Epithelial cell of proximal tubule (primary cell): ENCODE measurements around the gene ASPG. TPM values are rescaled to one million over a fixed set of nuclear protein-coding genes. Genes with fewer than 3 reads are reported as not detected.

ENCODE experiments used
- DNase-seq: peaks from one replicate; pipeline ENCODE4 v3.0.0-alpha.2; 2011; ENCODE audit warnings: low read depth
- H3K4me3 ChIP-seq: 2 replicates; pipeline ENCODE4 v1.5.1; 2011; ENCODE audit warnings: low read depth, mild to moderate bottlenecking, low read length
- CTCF ChIP-seq: conservative IDR thresholded peaks from 2 replicates; pipeline ENCODE4 v1.5.1; 2012; ENCODE audit warnings: low read depth, mild to moderate bottlenecking, low read length
- total RNA-seq: library from RNA; depleted of rRNA; stranded (reverse); fragments of >200 nt; gene quantifications from 2 replicates; pipeline ENCODE4 v1.2.3, GENCODE V29; 2015

The ASPG gene
- total RNA-seq, 1 donor from 2014 or later, result not detected

DNA sequence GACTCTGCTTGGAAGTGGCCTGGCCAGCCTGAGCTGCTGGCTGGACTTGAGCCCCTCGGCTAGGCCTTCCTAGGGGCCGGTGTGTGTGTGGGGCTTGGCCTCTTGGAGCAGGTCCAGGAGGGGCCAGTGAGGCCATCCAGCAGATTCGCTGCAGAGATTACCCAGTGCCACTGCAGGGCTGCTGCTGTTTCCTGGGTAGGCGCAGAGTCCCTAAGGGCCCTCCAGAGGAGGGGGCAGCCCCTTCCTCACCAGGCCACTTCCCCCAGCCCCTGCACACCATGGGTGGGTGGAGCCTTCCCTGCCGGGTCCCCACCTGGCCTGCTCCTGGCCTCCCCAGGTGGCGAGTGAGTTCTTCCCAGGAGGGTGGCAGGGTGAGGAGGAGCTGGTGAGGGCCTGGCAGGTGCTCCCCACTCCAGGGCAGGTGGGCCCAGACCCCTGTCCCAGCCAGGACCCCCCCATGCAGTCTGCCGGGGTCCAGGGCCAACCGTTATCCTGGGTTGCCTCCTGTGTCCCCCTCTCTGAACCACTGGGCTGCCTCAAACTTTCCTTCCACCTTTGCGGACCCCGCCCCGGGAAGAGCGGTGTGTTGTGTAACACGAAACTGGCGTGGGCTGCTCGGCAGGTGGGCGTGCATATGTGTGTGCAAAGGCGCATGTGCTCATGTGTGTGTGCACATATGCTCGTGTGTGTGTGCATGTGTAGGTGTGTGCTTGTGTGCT lies 25.1 kb downstream of the ASPG start:
- no peak for TF ChIP-seq CTCF
- no peak for DNase-seq
- no peak overlapping the region for H3K4me3 ChIP-seq

DNA sequence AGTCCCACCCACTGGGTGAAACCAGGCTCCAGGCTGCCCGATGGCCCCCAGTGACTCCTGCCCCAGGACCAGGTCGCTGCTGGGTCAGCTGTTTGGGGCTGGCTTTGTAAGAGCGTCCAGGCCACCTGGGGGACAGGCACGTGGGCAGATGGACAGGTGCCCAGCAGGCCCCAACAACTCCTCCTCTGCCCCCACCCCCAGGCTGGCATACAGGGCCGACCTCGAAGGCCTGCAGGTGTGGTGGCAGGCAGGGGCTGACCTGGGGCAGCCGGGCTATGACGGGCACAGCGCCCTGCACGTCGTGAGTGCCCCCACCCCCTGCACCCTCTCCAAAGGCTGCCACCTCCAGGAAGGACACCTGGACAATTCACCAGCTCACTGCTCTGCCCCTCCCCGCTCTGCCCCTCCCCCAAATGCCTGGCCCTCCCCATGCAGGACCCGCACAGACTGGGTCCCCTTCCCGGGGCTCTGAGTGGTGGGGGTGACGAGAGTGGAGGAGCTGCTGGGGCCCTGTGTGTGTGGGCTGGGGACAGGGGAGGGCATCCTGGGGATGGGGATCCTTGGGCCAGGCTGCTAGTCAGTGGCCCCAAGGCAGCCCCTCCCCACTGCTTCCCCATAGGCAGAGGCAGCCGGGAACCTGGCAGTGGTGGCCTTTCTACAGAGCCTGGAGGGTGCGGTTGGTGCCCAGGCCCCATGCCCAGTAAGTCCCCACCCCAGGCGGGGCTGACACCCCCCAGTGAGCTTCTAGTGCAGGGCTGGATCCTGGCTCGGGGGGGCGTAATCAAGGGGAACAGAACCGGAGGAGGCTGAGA lies 26.0 kb downstream of the ASPG start:
- no peak for TF ChIP-seq CTCF
- no peak overlapping the region for H3K4me3 ChIP-seq
- DNase-seq, result no peak

DNA sequence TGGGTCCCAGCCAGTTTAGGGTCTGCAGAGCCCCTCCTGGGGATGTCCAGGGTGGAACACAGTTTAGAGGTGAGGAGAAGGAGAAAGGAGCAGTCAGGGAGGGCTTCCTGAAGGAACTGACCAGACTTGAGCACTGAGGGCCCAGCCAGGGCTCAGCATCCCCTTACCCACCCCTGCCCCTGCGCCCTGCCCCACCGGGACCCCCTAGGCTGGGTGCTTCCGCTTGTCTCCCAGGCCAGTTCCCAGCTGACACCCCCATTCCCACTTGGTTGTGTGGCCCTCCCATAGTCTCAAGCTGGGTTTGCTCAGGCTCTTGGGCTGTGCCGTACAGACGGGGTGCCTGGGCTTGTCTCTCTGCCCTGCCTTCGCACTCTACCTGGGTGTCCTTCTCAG lies 26.6 kb downstream of the ASPG start:
- no peak for TF ChIP-seq CTCF
- DNase-seq, result no peak
- H3K4me3 ChIP-seq, result no peak overlapping the region

DNA sequence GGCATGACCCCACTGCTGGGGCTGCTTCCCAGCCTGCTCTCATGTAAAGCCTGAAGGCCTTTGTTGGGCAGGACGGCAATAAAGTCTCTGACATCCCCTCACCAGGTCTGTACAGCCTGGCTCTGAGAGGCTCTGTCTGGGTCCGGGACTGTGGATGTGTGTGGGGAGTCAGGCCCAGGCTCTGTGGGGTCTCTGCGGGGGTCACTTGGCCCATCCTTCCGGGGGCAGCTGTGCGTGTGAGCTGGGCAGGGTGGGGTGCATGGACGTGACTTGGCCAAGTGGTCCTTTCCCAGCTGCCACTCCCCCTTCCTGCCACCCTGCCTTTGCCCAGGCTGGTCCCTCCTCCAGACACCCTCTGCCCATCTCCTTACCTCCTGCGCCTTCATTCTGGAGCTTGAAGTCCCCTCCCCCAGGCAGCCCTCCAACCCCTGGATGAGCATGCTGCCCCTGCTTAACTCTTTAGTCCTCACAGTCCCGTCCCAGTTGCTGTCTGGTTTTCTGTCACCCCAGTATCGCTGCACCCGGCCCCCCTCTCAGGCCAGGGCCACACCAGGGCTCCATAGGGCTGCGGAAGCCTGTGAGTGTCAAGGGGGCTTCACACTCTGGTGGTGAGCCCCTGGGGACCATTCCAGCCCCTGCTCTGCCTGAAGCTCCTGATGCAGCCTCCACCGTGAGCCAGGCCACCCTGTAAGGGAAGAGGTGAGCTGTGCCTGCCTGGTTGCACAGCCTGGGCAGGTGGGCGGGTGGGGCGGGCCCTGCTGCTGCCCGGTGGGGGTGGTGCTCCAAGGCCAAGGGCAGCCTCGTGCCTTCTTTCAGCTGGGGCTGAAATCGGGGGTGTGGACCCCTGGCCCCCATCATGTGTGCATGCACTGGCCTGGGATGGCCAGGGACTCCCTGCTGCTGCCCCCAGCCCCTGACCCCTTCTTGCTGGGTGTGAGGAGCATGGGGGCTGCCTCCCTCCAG lies 27.4 kb downstream of the ASPG start:
- TF ChIP-seq CTCF, result no peak
- H3K4me3 ChIP-seq, result no peak overlapping the region
- DNase-seq, result no peak

DNA sequence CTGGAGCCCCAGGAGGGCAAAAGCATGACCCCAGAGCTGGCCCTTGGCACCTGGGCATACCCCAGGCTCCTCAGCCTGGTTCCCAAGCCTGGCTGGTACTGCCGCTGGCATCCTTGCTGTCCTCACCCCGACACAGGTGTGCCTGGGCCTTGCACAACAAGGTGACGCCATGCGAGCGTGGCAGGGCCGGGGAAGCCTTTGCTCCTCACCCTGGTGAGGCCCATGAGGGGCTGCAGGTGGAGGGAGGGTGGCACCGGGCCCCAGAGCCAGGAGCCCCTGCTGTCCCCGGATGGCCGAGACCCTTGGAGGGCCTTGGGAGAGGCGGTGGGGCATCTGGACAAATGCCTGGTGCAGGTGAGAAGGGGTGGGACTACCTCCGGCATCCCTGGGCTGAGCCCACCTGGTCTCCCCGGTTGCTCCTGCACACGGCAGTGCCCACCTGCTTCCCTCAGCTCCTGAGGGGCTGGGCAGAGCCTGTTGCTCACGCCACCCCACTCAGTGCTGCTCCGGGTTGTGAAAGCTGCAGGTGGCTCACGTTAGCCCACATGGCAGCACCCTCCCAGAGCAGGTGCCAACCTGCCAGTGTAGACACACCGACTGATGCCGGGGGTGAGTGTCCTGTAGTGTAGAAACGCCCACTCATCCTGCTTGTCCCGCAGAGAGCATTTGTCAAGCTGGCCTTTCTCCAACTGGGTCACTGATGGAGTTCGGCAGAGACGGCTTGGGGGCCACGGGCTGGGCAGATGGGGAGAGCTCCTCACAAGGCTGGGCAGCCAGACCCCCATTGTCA lies 28.3 kb downstream of the ASPG start:
- DNase-seq, result no peak
- no peak overlapping the region for H3K4me3 ChIP-seq
- TF ChIP-seq CTCF, result no peak
